GM12878 (cell line): ENCODE measurements around the gene ERC2. TPM values are rescaled to one million over a fixed set of nuclear protein-coding genes. Genes with fewer than 3 reads are reported as not detected.

Source experiments
- ATAC-seq: fragments of 200-7000 bp; cut with Tn5 transposase; 3 replicates; pipeline ENCODE4 v1.9.1; 2020; ENCODE audit warnings: mild to moderate bottlenecking, moderate library complexity
- BruUV-seq: library from RNA; stranded (reverse); fragments of 400-500 nt; replicated peaks from 2 replicates; lab custom pipeline; 2021; lab: Mats Ljungman, UMichigan
- CTCF ChIA-PET: fragments of 300-600 bp; sonication (Branson Sonifier 250); formaldehyde crosslinking; extraction: SDS; loops from one replicate; lab custom pipeline; 2021; ENCODE audit warnings: inconsistent platforms; lab: Yijun Ruan, JAX
- POLR2A ChIA-PET: fragments of 350-600 bp; formaldehyde crosslinking; extraction: SDS; loops from one replicate; lab custom pipeline; 2021; ENCODE audit warnings: inconsistent platforms; lab: Charles Lee
- RAD21 ChIA-PET: fragments of 300-600 bp; sonication (Branson Sonifier 250); formaldehyde crosslinking; loops from one replicate; lab custom pipeline; 2023; ENCODE audit warnings: antibody characterized with exemption; ENCODE audit not compliant: unreplicated experiment; lab: Charles Lee
- SMC1A ChIA-PET: fragments of 300-600 bp; sonication (Branson Sonifier 250); formaldehyde crosslinking; loops from one replicate; lab custom pipeline; 2023; ENCODE audit not compliant: unreplicated experiment, uncharacterized antibody; lab: Charles Lee
- DNase-seq: peaks from one replicate; pipeline ENCODE4 v3.0.0-alpha.2; 2011; ENCODE audit warnings: low read depth, low spot score
- FAIRE-seq: peaks from 3 replicates; lab custom pipeline; 2011; peaks lifted over from hg19 to GRCh38; lab: Jason Lieb, UNC
- H2AFZ ChIP-seq: 2 replicates; pipeline ENCODE4 v1.6.0; 2011; ENCODE audit warnings: low read depth, low read length, control low read depth; ENCODE audit not compliant: control insufficient read depth
- H3K27ac ChIP-seq: 2 replicates; pipeline ENCODE4 v1.5.1; 2011; ENCODE audit warnings: control low read depth; ENCODE audit not compliant: control insufficient read depth, insufficient read depth
- H3K27me3 ChIP-seq, 2 experiments: replicated peaks in 1 of 2; 2 replicates each; pipeline versions ENCODE4 v1.6.0 to v1.6.1; 2011; ENCODE audit warnings: low read length in 1 of 2; ENCODE audit not compliant: control insufficient read depth in 2 of 2, insufficient read depth in 2 of 2
- H3K36me3 ChIP-seq, 2 experiments: 2 replicates each; pipeline ENCODE4 v1.5.1; 2011; ENCODE audit warnings: low read length in 1 of 2; ENCODE audit not compliant: control insufficient read depth in 2 of 2, insufficient read depth in 2 of 2
- H3K4me1 ChIP-seq: 2 replicates; pipeline ENCODE4 v1.6.1; 2011; ENCODE audit warnings: mild to moderate bottlenecking, low read length, moderate library complexity, mixed read lengths; ENCODE audit not compliant: control insufficient read depth, insufficient read depth
- H3K4me2 ChIP-seq: 2 replicates; pipeline ENCODE4 v1.6.0; 2011; ENCODE audit warnings: control low read depth; ENCODE audit not compliant: control insufficient read depth, insufficient read depth
- H3K4me3 ChIP-seq: fragments of 200-600 bp; sonication (generic); 2 replicates; pipeline ENCODE4 v1.5.1; 2016
- H3K79me2 ChIP-seq: 2 replicates; pipeline ENCODE4 v1.6.0; 2011; ENCODE audit warnings: low read length; ENCODE audit not compliant: control insufficient read depth, insufficient read depth
- H3K9ac ChIP-seq: 2 replicates; pipeline ENCODE4 v1.8.0; 2011; ENCODE audit warnings: low read length, control low read depth, mixed read lengths; ENCODE audit not compliant: control insufficient read depth, insufficient read depth
- H3K9me3 ChIP-seq: replicated peaks from 3 replicates; pipeline ENCODE4 v1.5.1; 2011; ENCODE audit warnings: mild to moderate bottlenecking, low read length; ENCODE audit not compliant: control insufficient read depth, insufficient read depth
- H4K20me1 ChIP-seq: 2 replicates; pipeline ENCODE4 v1.6.0; 2011; ENCODE audit not compliant: control insufficient read depth, insufficient read depth
- CEBPZ ChIP-seq: fragments of 150-350 bp; IDR thresholded peaks from 2 replicates; pipeline ENCODE4 v1.6.1; 2016; ENCODE audit warnings: low read depth, low read length
- CHD1 ChIP-seq: IDR thresholded peaks from 2 replicates; pipeline ENCODE4 v1.6.1; 2012; ENCODE audit warnings: low read depth, low read length, improper control_type of control experiment
- E2F8 ChIP-seq: fragments of 450-650 bp; IDR thresholded peaks from 2 replicates; pipeline ENCODE4 v1.6.1; 2018; ENCODE audit warnings: mild to moderate bottlenecking, low read depth, moderate library complexity; ENCODE audit not compliant: partially characterized antibody
- E4F1 ChIP-seq: fragments of 450-650 bp; IDR thresholded peaks from 2 replicates; pipeline ENCODE4 v1.6.1; 2018; ENCODE audit warnings: borderline replicate concordance, mild to moderate bottlenecking; ENCODE audit not compliant: partially characterized antibody
- EP300 ChIP-seq, 2 experiments: fragments of 150-350 bp in 1 of 2; IDR thresholded peaks; 2 replicates each; pipeline ENCODE4 v1.6.1; 2011 to 2012; ENCODE audit warnings: low read depth in 2 of 2, low read length in 2 of 2, borderline replicate concordance in 1 of 2, improper control_type of control experiment in 1 of 2, inconsistent platforms in 1 of 2; ENCODE audit not compliant: control insufficient read depth in 1 of 2
- GATAD2B ChIP-seq: fragments of 450-650 bp; conservative IDR thresholded peaks from 2 replicates; pipeline ENCODE4 v1.6.1; 2017; ENCODE audit warnings: low read depth, mild to moderate bottlenecking, moderate library complexity
- NFIC ChIP-seq: IDR thresholded peaks from 2 replicates; pipeline ENCODE4 v1.6.1; 2012; ENCODE audit warnings: low read depth, mild to moderate bottlenecking, inconsistent platforms, low read length, moderate library complexity
- NFYB ChIP-seq: IDR thresholded peaks from 2 replicates; pipeline ENCODE4 v1.6.1; 2011; ENCODE audit warnings: low read depth, mild to moderate bottlenecking, low read length, improper control_type of control experiment, moderate library complexity; ENCODE audit not compliant: insufficient read depth
- RCOR1 ChIP-seq: conservative IDR thresholded peaks from 2 replicates; pipeline ENCODE4 v1.6.1; 2012; ENCODE audit warnings: low read depth, low read length, improper control_type of control experiment
- ZBTB4 ChIP-seq: fragments of 450-650 bp; formaldehyde crosslinking; IDR thresholded peaks from 2 replicates; pipeline ENCODE4 v1.4.0; 2022; ENCODE audit warnings: mild to moderate bottlenecking, moderate library complexity
- ZNF207 ChIP-seq: fragments of 450-650 bp; IDR thresholded peaks from 2 replicates; pipeline ENCODE4 v1.6.1; 2014; ENCODE audit warnings: antibody characterized with exemption, mild to moderate bottlenecking, borderline replicate concordance
- ZNF217 ChIP-seq: fragments of 450-650 bp; IDR thresholded peaks from 2 replicates; pipeline ENCODE4 v1.6.1; 2017; ENCODE audit warnings: antibody characterized with exemption, mild to moderate bottlenecking
- WGBS: methylation state at CpG from one replicate; pipeline ENCODE4 v1.1.6; 2016; ENCODE audit warnings: low lambda C conversion rate; ENCODE audit not compliant: insufficient replicate concordance, insufficient coverage; ENCODE audit errors: missing lambda C conversion rate; 5-methylcytosine and 5-hydroxymethylcytosine counted together
- in situ Hi-C: fragments of 300-500 bp; cut with MboI; formaldehyde crosslinking; loops from 9 replicates; pipeline ENCODE4 v1.14.3; 2018; ENCODE audit warnings: mixed read lengths
- intact Hi-C: fragments of 100-400 bp; cut with micrococcal nuclease; formaldehyde crosslinking; loops from one replicate; pipeline ENCODE4 v1.14.2; 2022; ENCODE audit not compliant: unreplicated experiment
- polyA plus RNA-seq, 11 experiments: library from polyadenylated mRNA; depleted of rRNA in 4 of 11; unstranded in 6 of 11; stranded (reverse) in 5 of 11; fragments of >200 nt; fragmentation: Nextera tagmentation in 4 of 11; fragmentation: Illumina TruSeq in 1 of 11; extraction: Ambion mirVana in 4 of 11; extraction: Trizol in 1 of 11; gene quantifications; 1 replicate in 1 of 11; 2 replicates in 10 of 11; pipeline versions ENCODE4 v1.2.1 to v1.2.3, GENCODE V29; 2011 to 2016; ENCODE audit warnings: inconsistent platforms in 2 of 11, missing spikeins in 2 of 11, low read depth in 1 of 11
- total RNA-seq, 4 experiments: library from RNA; depleted of rRNA in 3 of 4; stranded (reverse); fragments of >200 nt in 3 of 4; fragmentation: Illumina TruSeq in 1 of 4; extraction: Trizol in 1 of 4; gene quantifications; 2 replicates each; pipeline versions ENCODE4 v1.2.1 to v1.2.3, GENCODE V29; 2013 to 2021

ERC2 gene
- total and polyA plus RNA-seq, 10 of the 15 experiments (the other 5 are each of a cell fraction or from before 2014, with no cell fraction given): 0.06 to 1.4 (median 0.12) TPM; not detected in 3

- ChIA-PET POLR2A (no interaction called here), SMC1A (interaction anchor here (1.2 kb wide), 1 partner anchor 12 kb away, joined by 3 read pairs; no protein-coding TSS in a partner anchor), RAD21 (no interaction called here), CTCF (no interaction called here)
- H2AFZ ChIP-seq: no peak overlapping the region
- intact Hi-C loops (no loop called here), in situ Hi-C loops (no loop called here)
- no peaks in the 10 kb centered on the region for H3K79me2 ChIP-seq
- 68% methylated on average over 5 of the region's 5 CpGs for WGBS
- no TSS peak for BruUV-seq
- H4K20me1 ChIP-seq: no peaks in the 10 kb centered on the region
- no peak overlapping the region for H3K9ac ChIP-seq
- H3K9me3 ChIP-seq: no peaks in the 10 kb centered on the region
- H3K27ac ChIP-seq: no peak overlapping the region
- no peaks in the 10 kb centered on the region for H3K36me3 ChIP-seq
- no peak overlapping the region for H3K4me3 ChIP-seq
- no peaks in the 10 kb centered on the region for H3K27me3 ChIP-seq
- DNase-seq (no peak), ATAC-seq (no peak), FAIRE-seq (no peak)
- no peak overlapping the region for H3K4me2 ChIP-seq
- H3K4me1 ChIP-seq: no peaks in the 10 kb centered on the region
- no peak for TF ChIP-seq EP300 (IDR thresholded peaks at IDR 0.05; ENCODE audit: borderline replicate concordance in 1 of 2, control insufficient read depth in 1 of 2, low read depth in 2 of 2, low read length in 2 of 2)
- TF ChIP-seq CHD1: no peak
- TF ChIP-seq NFIC: no peak
- no peak for TF ChIP-seq ZBTB4 (CRISPR knock-in tag)
- no peak for TF ChIP-seq GATAD2B
- TF ChIP-seq NFYB: no peak
- no peak for TF ChIP-seq RCOR1
- TF ChIP-seq E2F8: no peak
- TF ChIP-seq CEBPZ: no peak
- TF ChIP-seq ZNF217: no peak
- TF ChIP-seq ZNF207: no peak
- no peak for TF ChIP-seq E4F1
Measured at GRCh38 chr3:55752911-55753310, 715.4 kb downstream of the ERC2 start.
